BJ (cell line): Measurements from ENCODE around the gene PRTG. TPM values are rescaled to one million over a fixed set of nuclear protein-coding genes. Genes with fewer than 3 reads are reported as not detected.

Experiments used
- CTCF ChIA-PET: fragments of 350-600 bp; formaldehyde crosslinking; extraction: SDS; loops from one replicate; lab custom pipeline; 2021; ENCODE audit warnings: antibody characterized with exemption, inconsistent platforms; lab: Yijun Ruan, JAX
- POLR2A ChIA-PET: fragments of 300-600 bp; sonication (Branson Sonifier 250); formaldehyde crosslinking; extraction: SDS; loops from one replicate; lab custom pipeline; 2021; ENCODE audit warnings: antibody characterized with exemption; lab: Charles Lee
- DNase-seq: peaks from one replicate; pipeline ENCODE4 v3.0.0-alpha.2; 2011; ENCODE audit warnings: low read depth
- H3K27me3 ChIP-seq: 2 replicates; pipeline ENCODE4 v1.6.0; 2011; ENCODE audit warnings: low read length; ENCODE audit not compliant: control insufficient read depth, insufficient read depth
- H3K36me3 ChIP-seq: 2 replicates; pipeline ENCODE4 v1.5.1; 2011; ENCODE audit warnings: low read length; ENCODE audit not compliant: control insufficient read depth, insufficient read depth
- H3K4me3 ChIP-seq: 2 replicates; pipeline ENCODE4 v1.5.1; 2011; ENCODE audit warnings: low read depth, mild to moderate bottlenecking, control low read depth, low read length
- CTCF ChIP-seq: IDR thresholded peaks from 2 replicates; pipeline ENCODE4 v1.5.1; 2011; ENCODE audit warnings: low read depth, mild to moderate bottlenecking, control low read depth, inconsistent platforms, low read length, moderate library complexity; ENCODE audit not compliant: insufficient read depth
- polyA plus RNA-seq: library from polyadenylated mRNA; depleted of rRNA; stranded (reverse); fragments of >200 nt; gene quantifications from 2 replicates; pipeline ENCODE4 v1.2.3, GENCODE V29; 2011; rRNA removed
- small RNA-seq: library from RNA; depleted of rRNA; stranded (forward); fragments of <200 nt; gene quantifications from one replicate; pipeline ENCODE3, GENCODE V24; 2012; ENCODE audit warnings: low replicate concordance, low read depth; ENCODE audit not compliant: insufficient read length

PRTG gene
- polyA plus RNA-seq, 1 experiment = 0.94 TPM

GRCh38 chr15:55562601-55563000, 180.4 kb downstream of the PRTG start:
- H3K36me3 ChIP-seq = no peaks in the 10 kb centered on the region
- TF ChIP-seq CTCF = no peak
- POLR2A ChIA-PET = no interaction called here
- H3K27me3 ChIP-seq = no peaks in the 10 kb centered on the region
- H3K4me3 ChIP-seq = no peak overlapping the region
- CTCF ChIA-PET = no interaction called here
- no peak for DNase-seq

Small RNA genes within 50 kb of the gene (small RNA-seq; reads per million reads assigned to genes)
- not detected for gene AC009997.1

Other genes starting within 250 kb of the PRTG start
- gene DNAAF4, start 234.9 kb downstream of the PRTG start, polyA plus RNA-seq = 1.0 and 1.1 TPM in 2 replicates
- gene PYGO1, start 154.8 kb downstream of the PRTG start, polyA plus RNA-seq = 3.1 and 6.7 TPM in 2 replicates